Glomerular endothelial cell (primary cell): ENCODE results near the gene HADHA. TPM values are rescaled to one million over a fixed set of nuclear protein-coding genes. Genes with fewer than 3 reads are reported as not detected.

Experiments
- DNase-seq: peaks from one replicate; pipeline ENCODE4 v3.0.0-alpha.2; 2011; ENCODE audit warnings: low read depth, low spot score; ENCODE audit errors: extremely low read depth
- total RNA-seq: library from RNA; depleted of rRNA; stranded (reverse); fragments of >200 nt; gene quantifications from 2 replicates; pipeline ENCODE4 v1.2.3, GENCODE V29; 2015

The HADHA gene
- total RNA-seq, 1 donor from 2014 or later = 144 TPM

DNA sequence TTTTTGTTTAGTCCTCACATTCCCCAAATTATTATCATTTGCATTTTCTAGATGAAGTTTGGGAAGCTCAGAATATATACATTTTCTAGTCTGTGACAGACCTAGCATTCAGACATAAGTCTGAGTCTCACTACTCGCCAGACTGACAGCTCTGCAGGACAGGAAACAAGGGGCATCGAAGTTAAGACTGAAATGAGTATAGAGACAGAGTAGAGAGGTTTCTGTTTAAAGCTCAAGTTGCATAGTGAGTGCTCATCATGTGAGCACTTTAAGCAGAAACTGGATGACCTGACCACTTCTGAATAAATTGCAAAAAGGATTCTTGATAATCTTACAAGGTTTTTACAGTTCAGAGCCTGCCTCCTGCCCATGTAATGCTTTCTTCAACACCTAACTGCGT is 1.4 kb upstream of the HADHA start:
- DNase-seq = no peak

DNA sequence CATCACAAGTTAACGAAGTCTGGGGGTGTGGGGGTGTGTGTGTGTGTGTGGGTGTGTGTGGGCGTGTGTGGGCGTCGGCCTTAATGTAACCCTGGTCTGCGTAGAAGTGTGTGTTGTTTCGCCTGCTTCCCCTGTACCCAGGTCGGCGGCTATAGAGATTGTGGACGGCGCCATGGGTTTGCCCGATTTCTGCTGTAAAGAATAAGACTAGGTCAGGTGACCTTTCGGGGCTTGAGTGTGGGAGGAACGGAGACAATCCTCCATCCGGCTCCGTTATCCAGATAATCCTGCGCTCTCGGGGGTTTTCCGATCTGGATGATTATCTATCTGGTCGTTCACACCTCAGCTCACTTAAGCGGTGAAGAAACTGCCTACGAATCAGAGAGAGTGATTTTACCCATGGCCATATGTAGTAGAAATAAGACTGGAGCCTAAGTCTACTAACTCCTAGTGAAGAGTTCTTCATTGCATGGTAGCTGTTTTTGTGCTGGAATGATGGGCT is 850 bp upstream of the HADHA start:
- no peak for DNase-seq

DNA sequence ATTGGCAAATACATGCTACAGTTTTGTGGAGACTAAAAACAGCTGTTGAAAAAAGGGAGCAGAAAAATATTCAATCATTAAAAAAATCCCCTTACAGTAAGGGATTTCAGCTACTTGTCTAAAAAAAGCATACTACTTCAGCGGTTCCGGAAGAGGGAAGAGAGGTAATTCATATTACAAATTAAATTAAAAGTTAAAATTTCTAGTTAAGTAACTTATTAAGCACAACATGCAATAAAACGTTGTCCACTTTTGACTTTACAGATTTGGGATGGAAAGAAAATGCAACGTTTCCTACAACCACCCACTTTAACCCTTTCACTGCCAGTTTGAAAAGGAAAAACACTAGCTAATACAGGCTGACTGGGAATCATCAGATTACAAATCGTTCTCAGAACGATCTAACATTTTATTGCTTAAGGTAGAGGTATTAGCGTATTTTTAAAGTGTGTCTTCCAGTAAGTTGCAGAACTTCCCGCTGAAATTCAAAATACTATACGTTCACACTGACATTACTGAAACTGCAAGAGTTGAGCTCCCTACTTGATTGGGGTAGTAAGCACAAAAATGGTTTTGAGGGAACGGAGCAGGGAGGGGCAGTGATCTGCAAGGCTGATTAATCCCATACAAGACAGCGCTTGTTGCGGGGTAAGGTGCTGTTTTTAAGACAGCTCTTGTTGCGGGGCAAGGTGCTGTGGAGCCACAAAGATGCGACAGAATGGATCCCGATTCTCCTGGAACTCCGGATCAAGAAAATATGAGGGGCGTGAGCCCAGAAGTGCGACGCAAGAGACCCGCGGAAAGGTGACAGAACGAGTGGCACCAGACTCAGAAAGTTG is 743 bp downstream of the HADHA start:
- no peak for DNase-seq

DNA sequence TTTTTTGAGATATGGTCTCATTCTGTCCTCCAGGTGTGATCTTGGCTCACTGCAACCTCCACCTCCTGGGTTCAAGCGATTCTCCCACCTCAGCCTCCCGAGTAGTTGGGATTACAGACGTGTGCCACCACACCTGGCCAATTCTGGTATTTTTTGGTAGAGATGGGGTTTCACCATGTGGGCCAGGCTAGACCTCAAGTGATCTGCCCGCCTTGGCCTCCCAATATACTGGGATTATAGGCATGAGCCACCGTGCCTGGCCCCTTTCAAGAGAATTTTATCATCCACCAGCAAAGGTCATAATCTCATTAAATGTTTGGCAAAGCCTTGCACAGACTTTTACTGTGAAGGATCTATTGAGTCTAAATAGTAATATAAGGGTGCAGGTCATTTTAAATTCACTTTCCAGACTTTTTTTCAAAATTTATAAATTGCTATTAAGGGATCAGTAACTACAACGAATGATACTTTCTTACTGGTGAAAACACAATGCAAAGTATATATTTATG is 2.5 kb downstream of the HADHA start:
- DNase-seq = no peak

DNA sequence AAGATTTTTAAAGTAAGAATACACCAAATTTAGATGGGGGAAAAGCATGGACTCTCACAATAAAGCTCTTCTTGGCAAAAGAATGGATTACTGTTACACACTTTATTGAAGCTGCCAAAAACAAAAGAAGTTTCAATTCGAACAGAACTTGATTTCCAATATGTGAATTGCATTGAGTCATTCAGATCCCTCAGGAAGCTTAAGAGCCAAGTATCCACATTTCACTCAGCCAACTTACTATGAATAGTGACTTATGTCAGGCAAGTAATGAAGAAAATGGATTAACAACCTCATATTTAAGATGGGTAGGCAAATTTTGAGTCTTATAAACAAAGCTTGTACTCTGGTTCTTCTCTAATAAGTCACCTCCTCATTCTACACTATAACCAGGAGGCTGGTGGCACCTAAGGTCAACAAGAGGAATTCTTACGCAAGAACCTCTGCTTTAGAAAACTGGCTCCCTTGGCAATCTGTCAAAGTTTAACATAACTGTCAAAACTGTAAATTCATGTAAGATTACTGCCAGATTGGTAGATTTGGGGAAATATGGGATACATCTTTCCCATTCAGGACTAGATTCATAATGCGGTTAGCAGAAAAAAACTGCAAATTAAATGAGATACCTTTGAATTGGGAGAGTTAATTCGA is 6.0 kb downstream of the HADHA start:
- DNase-seq = no peak

DNA sequence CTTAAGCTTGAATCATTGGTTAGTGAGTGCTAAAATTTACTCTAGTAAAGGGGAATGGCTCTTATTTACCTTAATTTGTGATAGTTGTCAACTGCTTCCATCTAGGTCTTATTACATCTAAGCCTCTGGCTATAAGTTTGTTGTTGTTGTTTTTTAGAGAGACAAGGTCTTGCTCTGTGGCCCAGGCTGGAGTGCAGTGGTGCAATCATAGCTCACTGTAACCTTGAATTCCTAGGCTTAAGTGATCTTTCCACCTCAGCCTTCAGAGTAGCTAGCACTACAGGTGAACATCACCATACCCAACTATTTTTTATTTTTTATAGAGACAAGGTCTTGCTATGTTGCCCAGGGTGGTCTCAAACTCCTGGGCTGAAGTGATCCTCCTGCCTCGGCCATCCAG is 6.6 kb downstream of the HADHA start:
- DNase-seq = no peak

DNA sequence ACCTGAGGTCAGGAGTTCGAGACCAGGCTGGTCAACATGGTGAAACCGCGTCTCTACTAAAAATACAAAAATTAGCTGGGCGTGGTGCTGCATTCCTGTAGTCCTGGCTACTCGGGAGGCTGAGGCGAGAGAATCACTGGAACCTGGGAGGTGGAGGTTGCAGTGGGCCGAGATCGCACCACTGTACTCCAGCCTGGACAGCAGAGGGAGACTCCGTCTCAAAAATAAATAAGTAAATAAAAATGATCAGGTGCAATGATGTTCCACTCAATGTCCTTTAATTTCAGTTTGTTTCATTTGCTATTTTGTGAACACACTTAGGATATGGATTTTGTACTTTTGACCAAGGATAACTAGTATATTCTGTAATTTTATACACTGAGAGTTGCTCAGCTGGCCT is 9.3 kb downstream of the HADHA start:
- DNase-seq = no peak

DNA sequence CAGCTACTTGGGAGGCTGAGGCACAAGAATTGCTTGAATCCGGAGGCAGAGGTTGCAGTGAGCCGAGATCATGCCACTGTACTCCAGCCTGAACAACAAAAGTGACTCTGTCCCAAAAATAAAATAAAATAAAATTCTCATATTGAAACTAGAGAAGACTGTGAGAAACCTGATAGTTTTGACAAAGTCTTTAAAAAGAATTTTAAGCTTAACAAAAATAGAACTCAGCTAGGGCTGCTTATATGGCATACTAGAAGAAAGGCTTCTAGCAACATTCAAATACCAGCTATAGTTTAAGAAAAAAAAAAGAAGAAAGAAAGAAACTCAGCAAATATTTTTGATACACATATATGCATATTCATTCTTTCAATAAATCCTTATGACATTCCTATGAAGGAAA is 13.6 kb downstream of the HADHA start:
- DNase-seq = no peak

DNA sequence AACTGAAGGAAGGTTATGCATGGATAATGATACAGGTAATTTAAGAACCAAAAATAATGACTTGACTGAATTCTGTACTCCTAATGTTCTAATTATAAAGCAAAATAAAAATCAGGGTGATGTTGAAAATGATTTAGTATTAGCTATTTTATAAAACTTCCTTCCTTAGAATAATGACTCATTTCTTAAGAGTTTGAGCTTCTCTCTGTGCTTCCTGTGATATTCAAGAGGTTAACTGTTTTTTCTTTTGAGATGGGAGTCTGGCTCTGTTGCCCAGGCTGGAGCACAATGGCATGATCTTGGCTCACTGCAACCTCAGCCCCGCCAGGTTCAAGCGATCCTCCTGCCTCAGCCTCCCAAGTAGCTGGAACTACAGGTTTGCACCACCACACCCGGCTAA is 14.8 kb downstream of the HADHA start:
- no peak for DNase-seq

DNA sequence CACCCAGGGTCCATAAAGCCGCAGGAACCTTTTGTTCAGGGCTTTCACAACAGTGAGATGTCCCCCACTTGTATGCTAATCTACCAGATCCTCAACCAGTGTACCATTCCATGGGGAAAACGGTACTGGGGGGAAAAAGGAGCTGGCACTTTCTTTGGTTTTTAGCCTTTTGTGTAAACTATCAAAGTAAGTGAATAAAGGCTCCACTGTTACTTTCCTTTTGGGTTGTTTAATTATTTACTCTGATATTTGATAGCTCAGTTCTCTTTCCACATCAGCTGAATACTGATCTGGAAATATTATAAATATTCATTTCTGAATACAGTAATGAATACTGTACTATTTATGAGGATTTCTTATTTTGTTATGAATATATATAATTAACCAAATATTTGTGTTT is 20.3 kb downstream of the HADHA start:
- DNase-seq = no peak

DNA sequence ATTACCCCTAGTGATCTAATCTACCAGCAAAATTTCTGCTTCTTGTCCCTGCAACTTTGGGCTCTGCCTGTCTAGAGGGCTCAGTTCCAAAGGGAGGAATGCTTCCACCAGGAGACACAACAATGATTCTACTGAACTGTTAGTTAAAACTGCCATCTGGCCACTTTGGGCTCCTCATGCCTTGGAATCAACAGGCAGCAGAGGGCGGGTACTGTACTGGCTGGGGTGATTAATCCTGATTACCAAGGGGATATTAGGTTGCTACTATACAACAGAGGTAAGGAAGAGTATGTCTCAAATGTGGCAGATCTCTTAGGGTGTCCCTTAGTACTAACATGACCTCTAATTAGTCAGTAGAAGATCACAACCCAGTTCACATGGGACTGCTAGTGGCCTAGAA is 21.4 kb downstream of the HADHA start:
- DNase-seq = no peak

DNA sequence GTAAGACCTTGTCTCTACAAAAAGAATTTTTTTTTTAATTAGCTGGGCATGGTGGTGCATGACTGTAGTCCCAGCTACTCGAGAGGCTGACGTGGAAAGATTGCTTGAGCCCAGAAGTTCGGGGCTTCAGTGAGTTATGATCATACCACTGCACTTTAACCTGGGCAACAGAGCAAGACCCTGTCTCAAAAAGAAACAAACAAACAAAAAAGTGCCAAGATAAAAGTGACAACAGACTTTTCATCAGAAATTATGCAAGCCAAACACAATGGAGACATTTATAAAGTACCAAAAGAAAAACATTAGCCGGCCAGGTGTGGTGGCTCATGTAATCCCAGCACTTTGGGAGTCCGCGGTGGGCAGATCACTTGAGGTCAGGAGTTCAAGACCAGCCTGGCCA is 26.7 kb downstream of the HADHA start:
- DNase-seq = no peak

DNA sequence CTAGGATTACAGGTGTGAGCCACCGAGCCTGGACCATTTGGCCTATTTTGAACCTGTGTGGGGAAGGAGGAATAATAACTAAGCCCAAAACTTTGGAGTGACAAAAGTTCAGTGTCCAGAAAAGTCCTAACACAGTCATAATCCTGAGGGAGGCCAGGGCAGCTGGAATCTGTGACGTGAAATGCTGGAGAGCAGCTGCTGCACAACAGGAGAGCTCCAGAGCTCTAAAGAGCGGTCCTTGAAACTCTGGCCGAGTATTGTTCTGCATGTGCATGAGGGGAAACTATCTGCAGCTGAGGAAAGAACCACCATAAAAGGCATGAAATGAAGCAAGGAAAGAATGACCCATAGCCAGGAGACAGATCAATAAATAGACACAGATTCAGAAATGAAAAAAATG is 27.8 kb downstream of the HADHA start:
- DNase-seq = no peak

DNA sequence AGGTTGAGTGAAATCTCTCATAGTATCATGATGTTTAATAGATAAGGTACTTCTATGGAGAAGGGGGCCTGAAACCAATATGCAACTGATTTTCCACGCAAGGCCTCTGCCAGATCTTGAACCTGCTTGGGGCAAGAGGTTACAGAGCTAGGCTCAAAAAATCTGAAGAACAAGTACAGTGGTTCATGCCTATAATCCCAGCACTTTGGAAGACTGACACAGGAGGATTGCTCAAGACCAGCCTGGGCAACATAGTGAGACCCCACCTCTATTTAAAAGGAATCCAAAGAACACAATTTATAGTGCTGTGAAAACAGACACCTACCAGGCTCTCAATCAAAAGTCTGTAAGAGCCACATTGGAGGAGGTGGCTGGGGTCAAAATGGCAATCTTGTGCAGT is 28.6 kb downstream of the HADHA start:
- no peak for DNase-seq

DNA sequence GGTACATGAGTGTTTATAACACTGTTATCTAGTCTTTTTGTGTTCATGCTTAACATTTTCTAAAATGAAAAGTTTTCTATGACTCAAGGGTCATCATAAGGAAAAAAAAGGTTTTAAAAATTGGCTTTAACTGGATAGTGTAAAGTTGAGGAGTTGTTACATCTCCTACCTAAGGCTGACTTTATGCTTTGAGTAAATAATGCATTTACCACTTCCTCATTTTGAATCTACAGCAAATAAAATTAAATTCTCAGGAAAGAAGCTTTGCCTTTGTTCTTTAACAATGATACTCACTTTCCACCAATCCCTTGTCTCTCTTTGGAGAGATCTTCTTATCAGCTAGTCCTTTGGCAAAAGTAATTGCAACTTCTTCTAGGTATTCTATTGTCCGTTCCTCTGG is 29.7 kb downstream of the HADHA start:
- no peak for DNase-seq

DNA sequence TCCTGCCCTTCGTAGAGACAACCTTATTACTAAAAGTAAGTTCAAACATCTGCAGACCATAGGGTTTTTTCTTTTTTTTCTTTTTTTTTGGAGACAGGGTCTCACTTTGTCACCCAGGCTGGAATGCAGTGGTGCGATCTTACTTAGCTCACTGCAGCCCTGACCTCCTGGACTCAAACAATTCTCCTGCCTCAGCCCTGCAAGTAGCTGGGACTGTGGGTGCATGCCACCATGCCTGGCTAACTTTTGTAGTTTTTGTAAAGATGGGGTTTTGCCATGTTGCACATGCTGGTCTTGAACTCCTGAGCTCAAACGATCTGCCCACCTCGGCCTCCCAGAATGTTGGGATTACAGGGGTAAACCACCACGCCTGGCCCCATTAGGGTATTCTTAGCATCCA is 32.4 kb downstream of the HADHA start:
- DNase-seq = no peak

DNA sequence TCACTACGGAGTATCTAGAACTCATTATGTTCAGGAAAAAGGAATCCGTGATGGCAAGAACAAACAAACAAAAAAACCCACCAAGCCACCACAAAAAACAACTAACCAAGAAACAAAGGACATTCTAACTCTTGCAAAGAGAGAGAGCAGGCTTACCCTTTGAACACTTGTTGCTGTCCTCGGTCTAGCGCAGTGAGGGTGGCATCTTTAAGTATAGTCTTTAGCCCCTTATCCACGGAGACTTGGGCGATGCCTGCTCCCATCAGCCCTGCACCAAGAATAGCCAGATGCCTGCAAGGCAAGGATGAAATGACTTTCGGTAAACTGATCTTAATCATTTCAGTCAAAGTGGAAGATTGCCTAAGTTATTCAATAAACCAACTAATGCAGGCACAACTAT is 40.5 kb downstream of the HADHA start:
- DNase-seq = no peak

DNA sequence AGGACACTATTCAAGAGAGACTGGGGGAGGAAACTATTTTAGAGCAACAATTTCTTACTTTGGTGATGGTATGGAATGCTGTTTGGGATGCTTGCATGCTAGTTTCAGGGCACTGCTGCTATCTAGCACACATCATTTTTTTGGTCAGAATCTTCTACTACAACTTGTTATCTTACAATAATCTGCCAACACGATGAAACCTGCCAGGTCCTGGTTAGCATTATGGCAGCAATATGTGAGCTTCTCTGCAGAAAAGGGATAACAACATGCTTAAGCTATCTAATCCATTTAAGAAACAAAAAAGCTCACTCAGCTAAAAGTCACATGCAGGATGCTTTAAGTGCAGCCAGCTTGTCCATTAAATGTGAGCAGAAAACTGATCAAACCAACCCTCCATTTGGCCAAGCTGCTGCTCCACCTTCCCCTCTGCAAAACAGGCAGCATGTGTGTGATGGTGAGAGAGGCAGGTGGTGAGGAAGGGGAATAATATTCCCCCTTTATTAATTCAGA is 41.4 kb downstream of the HADHA start:
- DNase-seq = no peak

DNA sequence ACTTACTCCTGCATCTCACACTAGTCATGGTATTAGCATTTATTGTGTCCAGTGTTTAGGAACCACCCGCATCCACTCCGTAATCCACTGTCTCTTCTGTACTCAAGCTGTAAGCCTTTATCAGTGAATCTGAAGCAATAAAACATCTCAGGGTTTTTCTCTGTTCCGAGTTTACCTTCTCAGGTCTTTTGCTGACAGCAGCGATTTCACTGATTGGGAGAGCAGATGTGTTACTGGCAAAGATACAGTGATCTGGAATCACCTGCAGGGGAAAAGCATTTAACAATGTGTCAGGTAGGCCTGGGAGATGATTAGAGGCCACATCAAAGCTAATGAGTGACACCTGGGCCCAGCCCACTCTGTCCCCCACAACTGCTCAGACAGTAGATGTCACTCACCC is 46.9 kb downstream of the HADHA start:
- DNase-seq = no peak

DNA sequence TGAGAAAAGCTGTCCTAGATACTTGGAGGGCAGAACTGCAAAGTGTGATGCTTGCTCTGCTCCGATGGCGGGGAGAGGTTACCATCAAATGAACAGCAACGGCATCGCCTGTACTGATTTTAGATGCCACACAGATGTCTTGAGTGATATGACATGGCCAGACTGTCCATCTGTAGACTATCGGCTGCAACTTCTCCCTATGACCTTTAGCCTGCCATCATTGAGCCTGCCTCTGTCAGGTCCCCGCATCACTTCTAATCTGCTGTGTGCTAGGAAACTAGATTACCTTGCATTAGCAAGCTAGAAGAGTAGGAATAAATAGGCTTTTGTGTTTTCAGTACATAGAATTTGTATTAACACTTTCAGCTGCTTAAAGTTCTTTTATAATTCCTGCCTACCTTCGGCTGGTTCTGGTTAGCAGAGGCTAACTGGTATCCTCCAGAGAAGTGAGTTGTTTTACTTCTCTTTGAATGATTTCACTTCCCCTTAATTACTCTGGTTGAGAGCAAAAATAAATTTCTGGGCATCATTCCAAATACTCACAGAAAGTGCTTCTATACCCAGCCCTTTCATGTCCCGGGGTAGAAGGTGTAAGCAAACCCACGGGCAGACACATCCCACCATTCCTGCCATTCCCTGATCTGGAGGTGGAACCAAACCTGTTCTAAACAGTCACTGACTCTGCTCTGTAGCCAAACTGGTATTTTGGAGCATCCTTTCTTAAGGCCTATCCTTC is 47.6 kb downstream of the HADHA start:
- no peak for DNase-seq
